HCT116 (cell line): ENCODE results near the gene MFSD6. TPM values are rescaled to one million over a fixed set of nuclear protein-coding genes. Genes with fewer than 3 reads are reported as not detected.

Experiments
- ATAC-seq: fragments of 200-7000 bp; cut with Tn5 transposase; 2 replicates; pipeline ENCODE4 v1.9.1; 2020; ENCODE audit warnings: mild to moderate bottlenecking, moderate library complexity
- BruUV-seq: library from RNA; stranded (reverse); fragments of 400-500 nt; replicated peaks from 2 replicates; lab custom pipeline; 2021; lab: Mats Ljungman, UMichigan
- CTCF ChIA-PET: fragments of 300-600 bp; sonication (Branson Sonifier 250); formaldehyde crosslinking; loops from one replicate; lab custom pipeline; 2021; ENCODE audit warnings: antibody characterized with exemption; lab: Charles Lee
- POLR2A ChIA-PET: fragments of 300-600, 350-600 bp; sonication (Branson Sonifier 250); formaldehyde crosslinking; loops from one replicate; lab custom pipeline; 2021; ENCODE audit warnings: antibody characterized with exemption; lab: Charles Lee
- RAD21 ChIA-PET, 2 experiments: fragments of 300-600 bp; sonication (Branson Sonifier 250); formaldehyde crosslinking; loops; one replicate each; lab custom pipeline; 2023; ENCODE audit warnings: low total read pairs in 2 of 2; ENCODE audit not compliant: uncharacterized antibody in 2 of 2, unreplicated experiment in 2 of 2, low non-redundant PET in 1 of 2; lab: Charles Lee
- DNase-seq: peaks from one replicate; pipeline ENCODE4 v3.0.0-alpha.2; 2010; ENCODE audit warnings: low read depth, low spot score
- H2AFZ ChIP-seq: fragments of 200-600 bp; shearing (Covaris generic), sonication (generic); 2 replicates; pipeline ENCODE4 v1.6.1; 2017; ENCODE audit warnings: low read depth, mixed run types, mixed read lengths, antibody characterized with exemption, low read length; ENCODE audit not compliant: poor library complexity, severe bottlenecking
- H3K27ac ChIP-seq: 2 replicates; pipeline ENCODE4 v1.5.1; 2012; ENCODE audit warnings: low read depth, low read length
- H3K27me3 ChIP-seq: fragments of 200-600 bp; sonication (generic); 2 replicates; pipeline ENCODE4 v1.6.1; 2016; ENCODE audit warnings: mixed run types, low read length, mixed read lengths; ENCODE audit not compliant: insufficient read depth
- H3K36me3 ChIP-seq, 2 experiments: fragments of 200-500 bp in 1 of 2; fragments of 200-600 bp in 1 of 2; sonication (Bioruptor generic) in 1 of 2; sonication (generic) in 1 of 2; 2 replicates each; pipeline versions ENCODE4 v1.5.1 to v1.6.1; 2014 to 2016; ENCODE audit warnings: low read length in 2 of 2, inconsistent platforms in 1 of 2, mixed read lengths in 1 of 2, mixed run types in 1 of 2; ENCODE audit not compliant: insufficient read depth in 2 of 2, control insufficient read depth in 1 of 2
- H3K4me1 ChIP-seq, 2 experiments: fragments of 200-600 bp in 1 of 2; sonication (generic) in 1 of 2; 2 replicates each; pipeline versions ENCODE4 v1.5.1 to v1.6.1; 2012 to 2017; ENCODE audit warnings: low read length in 2 of 2, inconsistent platforms in 1 of 2, mild to moderate bottlenecking in 1 of 2, mixed read lengths in 1 of 2, mixed run types in 1 of 2, moderate library complexity in 1 of 2; ENCODE audit not compliant: insufficient read depth in 2 of 2, control insufficient read depth in 1 of 2
- H3K4me2 ChIP-seq: fragments of 200-600 bp; sonication (generic); 2 replicates; pipeline ENCODE4 v1.6.1; 2017; ENCODE audit warnings: mixed run types, low read length, mixed read lengths
- H3K4me3 ChIP-seq, 2 experiments: fragments of 200-600 bp in 1 of 2; sonication (generic) in 1 of 2; replicated peaks in 1 of 2; 2 replicates each; pipeline ENCODE4 v1.5.1; 2011 to 2016; ENCODE audit warnings: low read length in 2 of 2, control low read depth in 1 of 2, low read depth in 1 of 2, mild to moderate bottlenecking in 1 of 2, mixed read lengths in 1 of 2, mixed run types in 1 of 2
- H3K79me2 ChIP-seq: fragments of 200-600 bp; sonication (generic); 2 replicates; pipeline ENCODE4 v1.6.1; 2017; ENCODE audit warnings: mild to moderate bottlenecking, mixed run types, low read length, moderate library complexity, mixed read lengths; ENCODE audit not compliant: insufficient read depth
- H3K9ac ChIP-seq: fragments of 200-600 bp; sonication (generic); 2 replicates; pipeline ENCODE4 v1.6.1; 2016; ENCODE audit warnings: low read length, mixed read lengths
- H3K9me2 ChIP-seq: fragments of 200-600 bp; sonication (generic), shearing (Covaris generic); 2 replicates; pipeline ENCODE4 v1.6.1; 2017; ENCODE audit warnings: mixed run types, mild to moderate bottlenecking, moderate library complexity; ENCODE audit not compliant: insufficient read depth
- H3K9me3 ChIP-seq, 2 experiments: fragments of 200-500 bp in 1 of 2; fragments of 200-600 bp in 1 of 2; sonication (Bioruptor generic) in 1 of 2; sonication (generic) in 1 of 2; 2 replicates each; pipeline ENCODE4 v1.6.1; 2014 to 2017; ENCODE audit warnings: low read length in 2 of 2, mixed read lengths in 2 of 2, inconsistent platforms in 1 of 2, low read depth in 1 of 2, mild to moderate bottlenecking in 1 of 2, mixed run types in 1 of 2, moderate library complexity in 1 of 2; ENCODE audit not compliant: control insufficient read depth in 1 of 2, insufficient read depth in 1 of 2
- H4K20me1 ChIP-seq: fragments of 200-600 bp; sonication (generic), shearing (Covaris generic); 2 replicates; pipeline ENCODE4 v1.6.1; 2017; ENCODE audit warnings: mixed run types, mild to moderate bottlenecking, moderate library complexity; ENCODE audit not compliant: insufficient read depth
- CEBPB ChIP-seq: IDR thresholded peaks from 2 replicates; pipeline ENCODE4 v1.6.1; 2012; ENCODE audit warnings: low read depth
- EGR1 ChIP-seq: IDR thresholded peaks from 2 replicates; pipeline ENCODE4 v1.6.1; 2012; ENCODE audit warnings: low read depth
- ELF1 ChIP-seq: IDR thresholded peaks from 2 replicates; pipeline ENCODE4 v1.6.1; 2012; ENCODE audit warnings: low read depth, borderline replicate concordance
- FOSL1 ChIP-seq: IDR thresholded peaks from 2 replicates; pipeline ENCODE4 v1.6.1; 2012; ENCODE audit warnings: low read depth
- JUND ChIP-seq: IDR thresholded peaks from 2 replicates; pipeline ENCODE4 v1.6.1; 2012
- POLR2A ChIP-seq: IDR thresholded peaks from 2 replicates; pipeline ENCODE4 v1.7.0; 2011; ENCODE audit warnings: borderline replicate concordance; ENCODE audit not compliant: insufficient read depth, insufficient read length; ENCODE audit errors: extremely low read depth
- POLR2AphosphoS5 ChIP-seq: IDR thresholded peaks from 2 replicates; pipeline ENCODE4 v1.6.1; 2011; ENCODE audit warnings: mild to moderate bottlenecking, low read depth, low read length, moderate library complexity
- SP1 ChIP-seq: IDR thresholded peaks from 2 replicates; pipeline ENCODE4 v1.6.1; 2012; ENCODE audit warnings: low read depth
- SRF ChIP-seq: IDR thresholded peaks from 2 replicates; pipeline ENCODE4 v1.6.1; 2012; ENCODE audit warnings: low read depth
- TCF7L2 ChIP-seq: IDR thresholded peaks from 2 replicates; pipeline ENCODE4 v1.7.0; 2011; ENCODE audit warnings: borderline replicate concordance, inconsistent platforms; ENCODE audit not compliant: insufficient read depth, insufficient read length; ENCODE audit errors: extremely low read depth
- intact Hi-C: fragments of 100-400 bp; cut with micrococcal nuclease; formaldehyde crosslinking; loops from 2 replicates; pipeline ENCODE4 v1.10.0; 2022
- total RNA-seq: library from RNA; stranded (reverse); gene quantifications from one replicate; pipeline ENCODE4 v1.2.1, GENCODE V29; 2021; ENCODE audit not compliant: unreplicated experiment
- TF ChIP-seq, protein P1 (sequence below): IDR thresholded peaks from 2 replicates; pipeline ENCODE4 v1.6.1; 2012
- TF ChIP-seq, protein P2 (sequence below): IDR thresholded peaks from 2 replicates; pipeline ENCODE4 v1.6.1; 2012
- TF ChIP-seq, protein P3 (sequence below): IDR thresholded peaks from 2 replicates; pipeline ENCODE4 v1.6.1; 2012; ENCODE audit warnings: low read depth
- TF ChIP-seq, protein P4 (sequence below): IDR thresholded peaks from 2 replicates; pipeline ENCODE4 v1.6.1; 2011; ENCODE audit warnings: mild to moderate bottlenecking, low read length, moderate library complexity; ENCODE audit not compliant: insufficient replicate concordance; ENCODE audit errors: extremely low read depth

MFSD6 gene
- total RNA-seq, 1 experiment from 2014 or later = 18.6 TPM

GRCh38 chr2:190535586-190535985 is 127.4 kb downstream of the MFSD6 start:
- peak overlapping the region; percentile 87 for H3K4me2 ChIP-seq
- ATAC-seq (no peak), DNase-seq (no peak)
- no peaks in the 10 kb centered on the region for H3K9me2 ChIP-seq
- TF ChIP-seq, protein P1, sequence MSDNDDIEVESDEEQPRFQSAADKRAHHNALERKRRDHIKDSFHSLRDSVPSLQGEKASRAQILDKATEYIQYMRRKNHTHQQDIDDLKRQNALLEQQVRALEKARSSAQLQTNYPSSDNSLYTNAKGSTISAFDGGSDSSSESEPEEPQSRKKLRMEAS = no peak
- TF ChIP-seq SP1 = peak; percentile 6; the same call in 1 of the 2 replicates
- TF ChIP-seq, protein P2, sequence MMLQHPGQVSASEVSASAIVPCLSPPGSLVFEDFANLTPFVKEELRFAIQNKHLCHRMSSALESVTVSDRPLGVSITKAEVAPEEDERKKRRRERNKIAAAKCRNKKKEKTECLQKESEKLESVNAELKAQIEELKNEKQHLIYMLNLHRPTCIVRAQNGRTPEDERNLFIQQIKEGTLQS = no peak
- peaks cover 0 to 7% of the 10 kb centered on the region in 2 experiments; a peak in 1 of 4 replicates for H3K36me3 ChIP-seq
- H3K4me3 ChIP-seq = peak overlapping the region; percentile 62 to 69
- CTCF ChIA-PET = no interaction called here
- POLR2A ChIA-PET = no interaction called here
- BruUV-seq = no TSS peak
- RAD21 ChIA-PET = no interaction called here
- H3K9ac ChIP-seq = peak overlapping the region; percentile 75
- peaks cover 8 to 32% of the 10 kb centered on the region in 2 experiments; a peak in 3 of 4 replicates for H3K4me1 ChIP-seq
- peaks cover 7 to 28% of the 10 kb centered on the region in 2 experiments; a peak in 1 of 4 replicates for H3K9me3 ChIP-seq
- H2AFZ ChIP-seq = no peak overlapping the region
- H4K20me1 ChIP-seq = no peaks in the 10 kb centered on the region
- H3K27me3 ChIP-seq = no peaks in the 10 kb centered on the region
- intact Hi-C loops = loop anchor here (2.0 kb wide), 1 partner anchor 71 kb away; no protein-coding TSS in a partner anchor
- H3K27ac ChIP-seq = no peak overlapping the region; the same call in 1 of the 2 replicates
- peaks cover 7% of the 10 kb centered on the region; the same call in 1 of the 2 replicates for H3K79me2 ChIP-seq

GRCh38 chr2:190537765-190538164 is 129.6 kb downstream of the MFSD6 start:
- BruUV-seq = no TSS peak
- RAD21 ChIA-PET = no interaction called here
- no peaks in the 10 kb centered on the region for H3K27me3 ChIP-seq
- CTCF ChIA-PET = no interaction called here
- H4K20me1 ChIP-seq = no peaks in the 10 kb centered on the region
- no peak overlapping the region for H3K4me2 ChIP-seq
- H3K9ac ChIP-seq = no peak overlapping the region
- no peak overlapping the region for H3K27ac ChIP-seq
- H3K4me3 ChIP-seq = no peak overlapping the region
- peaks cover 7% of the 10 kb centered on the region; the same call in 1 of the 2 replicates for H3K79me2 ChIP-seq
- intact Hi-C loops = no loop called here
- no peaks in the 10 kb centered on the region for H3K9me2 ChIP-seq
- DNase-seq = no peak
- H3K36me3 ChIP-seq = peaks cover 0 to 9% of the 10 kb centered on the region in 2 experiments; a peak in 1 of 4 replicates
- ATAC-seq = no peak
- POLR2A ChIA-PET = no interaction called here
- H3K4me1 ChIP-seq = peaks cover 8 to 30% of the 10 kb centered on the region in 2 experiments; a peak in 3 of 4 replicates
- peaks cover 7 to 34% of the 10 kb centered on the region in 2 experiments; a peak in 1 of 4 replicates for H3K9me3 ChIP-seq
- H2AFZ ChIP-seq = no peak overlapping the region
- TF ChIP-seq JUND = no peak
- no peak for TF ChIP-seq POLR2A
- no peak for TF ChIP-seq EGR1
- no peak for TF ChIP-seq SP1
- TF ChIP-seq CEBPB = no peak
- TF ChIP-seq, protein P3, sequence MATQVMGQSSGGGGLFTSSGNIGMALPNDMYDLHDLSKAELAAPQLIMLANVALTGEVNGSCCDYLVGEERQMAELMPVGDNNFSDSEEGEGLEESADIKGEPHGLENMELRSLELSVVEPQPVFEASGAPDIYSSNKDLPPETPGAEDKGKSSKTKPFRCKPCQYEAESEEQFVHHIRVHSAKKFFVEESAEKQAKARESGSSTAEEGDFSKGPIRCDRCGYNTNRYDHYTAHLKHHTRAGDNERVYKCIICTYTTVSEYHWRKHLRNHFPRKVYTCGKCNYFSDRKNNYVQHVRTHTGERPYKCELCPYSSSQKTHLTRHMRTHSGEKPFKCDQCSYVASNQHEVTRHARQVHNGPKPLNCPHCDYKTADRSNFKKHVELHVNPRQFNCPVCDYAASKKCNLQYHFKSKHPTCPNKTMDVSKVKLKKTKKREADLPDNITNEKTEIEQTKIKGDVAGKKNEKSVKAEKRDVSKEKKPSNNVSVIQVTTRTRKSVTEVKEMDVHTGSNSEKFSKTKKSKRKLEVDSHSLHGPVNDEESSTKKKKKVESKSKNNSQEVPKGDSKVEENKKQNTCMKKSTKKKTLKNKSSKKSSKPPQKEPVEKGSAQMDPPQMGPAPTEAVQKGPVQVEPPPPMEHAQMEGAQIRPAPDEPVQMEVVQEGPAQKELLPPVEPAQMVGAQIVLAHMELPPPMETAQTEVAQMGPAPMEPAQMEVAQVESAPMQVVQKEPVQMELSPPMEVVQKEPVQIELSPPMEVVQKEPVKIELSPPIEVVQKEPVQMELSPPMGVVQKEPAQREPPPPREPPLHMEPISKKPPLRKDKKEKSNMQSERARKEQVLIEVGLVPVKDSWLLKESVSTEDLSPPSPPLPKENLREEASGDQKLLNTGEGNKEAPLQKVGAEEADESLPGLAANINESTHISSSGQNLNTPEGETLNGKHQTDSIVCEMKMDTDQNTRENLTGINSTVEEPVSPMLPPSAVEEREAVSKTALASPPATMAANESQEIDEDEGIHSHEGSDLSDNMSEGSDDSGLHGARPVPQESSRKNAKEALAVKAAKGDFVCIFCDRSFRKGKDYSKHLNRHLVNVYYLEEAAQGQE = no peak
- no peak for TF ChIP-seq ELF1
- TF ChIP-seq, protein P4, sequence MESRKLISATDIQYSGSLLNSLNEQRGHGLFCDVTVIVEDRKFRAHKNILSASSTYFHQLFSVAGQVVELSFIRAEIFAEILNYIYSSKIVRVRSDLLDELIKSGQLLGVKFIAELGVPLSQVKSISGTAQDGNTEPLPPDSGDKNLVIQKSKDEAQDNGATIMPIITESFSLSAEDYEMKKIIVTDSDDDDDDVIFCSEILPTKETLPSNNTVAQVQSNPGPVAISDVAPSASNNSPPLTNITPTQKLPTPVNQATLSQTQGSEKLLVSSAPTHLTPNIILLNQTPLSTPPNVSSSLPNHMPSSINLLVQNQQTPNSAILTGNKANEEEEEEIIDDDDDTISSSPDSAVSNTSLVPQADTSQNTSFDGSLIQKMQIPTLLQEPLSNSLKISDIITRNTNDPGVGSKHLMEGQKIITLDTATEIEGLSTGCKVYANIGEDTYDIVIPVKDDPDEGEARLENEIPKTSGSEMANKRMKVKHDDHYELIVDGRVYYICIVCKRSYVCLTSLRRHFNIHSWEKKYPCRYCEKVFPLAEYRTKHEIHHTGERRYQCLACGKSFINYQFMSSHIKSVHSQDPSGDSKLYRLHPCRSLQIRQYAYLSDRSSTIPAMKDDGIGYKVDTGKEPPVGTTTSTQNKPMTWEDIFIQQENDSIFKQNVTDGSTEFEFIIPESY = no peak
- TF ChIP-seq, protein P1 = no peak
- no peak for TF ChIP-seq FOSL1
- TF ChIP-seq TCF7L2 = no peak
- TF ChIP-seq SRF = no peak
- TF ChIP-seq POLR2AphosphoS5 = no peak
